Activated CD8-positive, alpha-beta T cell treated with anti-CD3 and anti-CD28 coated beads for 36 hours (primary cell): Measurements from ENCODE around the gene BET1L. TPM values are rescaled to one million over a fixed set of nuclear protein-coding genes. Genes with fewer than 3 reads are reported as not detected.
A peak's percentile ranks its signal among the peaks of the same experiment; 100 is the strongest.
"Not testable (repeated sequence)": the region's sequence is repeated elsewhere in the genome, so short reads cannot be mapped to it uniquely, and the experiment has no call there.

ENCODE experiments used
- ATAC-seq: fragments of 200-7000 bp; cut with Tn5 transposase; one replicate; pipeline ENCODE4 v1.10.0; 2021; ENCODE audit warnings: mild to moderate bottlenecking, moderate library complexity
- CTCF ChIA-PET: fragments of 350-600 bp; sonication (Branson Sonifier 250); formaldehyde crosslinking; loops from one replicate; lab custom pipeline; 2021; ENCODE audit warnings: antibody characterized with exemption; lab: Charles Lee
- POLR2A ChIA-PET: fragments of 350-600 bp; sonication (Branson Sonifier 250); formaldehyde crosslinking; loops from one replicate; lab custom pipeline; 2021; ENCODE audit warnings: antibody characterized with exemption; lab: Charles Lee
- DNase-seq: peaks from one replicate; pipeline ENCODE4 v3.0.0-alpha.2; 2020
- H3K27ac Mint-ChIP-seq: one replicate; pipeline ENCODE4 v1.8.0; 2021; ENCODE audit warnings: mild to moderate bottlenecking, mixed read lengths
- H3K27me3 Mint-ChIP-seq: one replicate; pipeline ENCODE4 v1.8.0; 2021; ENCODE audit warnings: mixed read lengths
- H3K36me3 Mint-ChIP-seq: one replicate; pipeline ENCODE4 v1.8.0; 2021; ENCODE audit warnings: low read depth, mixed read lengths
- H3K4me1 Mint-ChIP-seq: one replicate; pipeline ENCODE4 v1.8.0; 2021; ENCODE audit warnings: low read depth, mixed read lengths
- H3K4me3 Mint-ChIP-seq: one replicate; pipeline ENCODE4 v1.8.0; 2021; ENCODE audit warnings: mild to moderate bottlenecking, moderate library complexity, mixed read lengths
- H3K9me3 Mint-ChIP-seq: one replicate; pipeline ENCODE4 v1.8.0; 2021; ENCODE audit warnings: mixed read lengths
- intact Hi-C: fragments of 100-400 bp; cut with micrococcal nuclease; formaldehyde crosslinking; loops from one replicate; pipeline ENCODE4 v1.10.0; 2022
- total RNA-seq, 2 experiments: library from RNA; stranded (reverse); gene quantifications; one replicate each; pipeline ENCODE4 v1.2.3, GENCODE V29; 2021
- TF ChIP-seq, protein P1 (sequence below): fragments of 200-600 bp; IDR thresholded peaks from one replicate; pipeline ENCODE4 v1.8.0; 2022; ENCODE audit warnings: antibody characterized with exemption, mild to moderate bottlenecking

The BET1L gene
- total RNA-seq, 2 experiments from 2014 or later, result 58.4 to 68.9 TPM

DNA sequence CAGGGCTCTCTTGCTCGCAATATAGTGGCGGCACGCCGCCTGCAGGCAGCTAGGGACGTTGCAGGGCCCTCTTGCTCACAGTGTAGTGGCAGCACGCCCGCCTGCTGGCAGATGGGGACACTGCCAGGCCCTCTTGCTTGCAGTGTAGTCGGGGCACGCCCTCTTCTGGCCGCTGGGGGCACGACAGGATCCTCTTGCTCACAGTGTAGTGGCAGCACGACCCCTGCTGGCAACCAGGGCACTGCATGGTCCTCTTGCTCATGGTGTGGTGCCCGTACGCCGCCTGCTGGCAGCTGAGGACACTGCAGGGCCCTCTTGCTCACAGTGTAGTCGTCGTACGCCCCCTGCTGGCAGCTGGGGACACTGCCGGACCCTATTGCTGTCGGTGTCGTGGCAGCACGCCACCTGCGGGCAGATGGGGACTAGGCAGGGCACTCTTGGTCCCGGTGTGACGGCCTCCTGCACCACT lies 17.3 kb downstream of the BET1L start:
- H3K4me1 Mint-ChIP-seq, POLR2A ChIA-PET, H3K27ac Mint-ChIP-seq, H3K27me3 Mint-ChIP-seq, intact Hi-C loops, CTCF ChIA-PET, H3K36me3 Mint-ChIP-seq, H3K4me3 Mint-ChIP-seq, H3K9me3 Mint-ChIP-seq: not testable (repeated sequence)
- TF ChIP-seq, protein P1, sequence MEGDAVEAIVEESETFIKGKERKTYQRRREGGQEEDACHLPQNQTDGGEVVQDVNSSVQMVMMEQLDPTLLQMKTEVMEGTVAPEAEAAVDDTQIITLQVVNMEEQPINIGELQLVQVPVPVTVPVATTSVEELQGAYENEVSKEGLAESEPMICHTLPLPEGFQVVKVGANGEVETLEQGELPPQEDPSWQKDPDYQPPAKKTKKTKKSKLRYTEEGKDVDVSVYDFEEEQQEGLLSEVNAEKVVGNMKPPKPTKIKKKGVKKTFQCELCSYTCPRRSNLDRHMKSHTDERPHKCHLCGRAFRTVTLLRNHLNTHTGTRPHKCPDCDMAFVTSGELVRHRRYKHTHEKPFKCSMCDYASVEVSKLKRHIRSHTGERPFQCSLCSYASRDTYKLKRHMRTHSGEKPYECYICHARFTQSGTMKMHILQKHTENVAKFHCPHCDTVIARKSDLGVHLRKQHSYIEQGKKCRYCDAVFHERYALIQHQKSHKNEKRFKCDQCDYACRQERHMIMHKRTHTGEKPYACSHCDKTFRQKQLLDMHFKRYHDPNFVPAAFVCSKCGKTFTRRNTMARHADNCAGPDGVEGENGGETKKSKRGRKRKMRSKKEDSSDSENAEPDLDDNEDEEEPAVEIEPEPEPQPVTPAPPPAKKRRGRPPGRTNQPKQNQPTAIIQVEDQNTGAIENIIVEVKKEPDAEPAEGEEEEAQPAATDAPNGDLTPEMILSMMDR, result peak; percentile 62
- DNase-seq (peak; percentile 67), ATAC-seq (peak; percentile 90)

DNA sequence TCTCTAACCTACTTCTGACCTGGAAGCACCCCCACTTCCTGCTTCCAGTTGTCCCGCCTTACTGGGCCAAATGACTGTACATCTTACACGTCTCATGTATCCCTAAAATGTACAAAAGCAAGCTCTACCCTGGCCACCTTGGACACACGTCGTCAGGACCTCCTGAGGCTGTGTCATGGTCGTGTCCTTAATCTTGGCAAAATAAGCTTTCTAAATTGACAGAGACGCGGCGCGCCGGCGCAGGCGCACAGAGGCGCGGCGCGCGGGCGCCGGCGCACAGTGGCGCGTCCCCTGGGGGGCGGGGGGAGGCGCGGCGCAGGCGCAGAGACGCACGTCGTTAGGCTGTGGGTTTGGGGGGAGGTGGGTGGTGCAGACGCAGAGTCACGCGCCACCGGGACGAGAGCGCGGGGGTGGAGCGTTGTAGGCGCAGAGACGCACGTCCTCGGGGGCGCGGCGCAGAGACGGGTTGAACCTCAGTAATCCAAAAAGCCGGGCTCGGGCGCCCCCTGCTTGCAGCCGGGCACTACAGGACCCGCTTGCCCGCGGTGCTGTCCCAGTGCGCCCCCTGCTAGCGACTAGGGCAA lies 17.9 kb downstream of the BET1L start:
- H3K36me3 Mint-ChIP-seq, CTCF ChIA-PET, intact Hi-C loops, H3K9me3 Mint-ChIP-seq, H3K4me3 Mint-ChIP-seq, ATAC-seq, POLR2A ChIA-PET, H3K27me3 Mint-ChIP-seq, H3K27ac Mint-ChIP-seq, H3K4me1 Mint-ChIP-seq: not testable (repeated sequence)
- DNase-seq, result peak; percentile 2

DNA sequence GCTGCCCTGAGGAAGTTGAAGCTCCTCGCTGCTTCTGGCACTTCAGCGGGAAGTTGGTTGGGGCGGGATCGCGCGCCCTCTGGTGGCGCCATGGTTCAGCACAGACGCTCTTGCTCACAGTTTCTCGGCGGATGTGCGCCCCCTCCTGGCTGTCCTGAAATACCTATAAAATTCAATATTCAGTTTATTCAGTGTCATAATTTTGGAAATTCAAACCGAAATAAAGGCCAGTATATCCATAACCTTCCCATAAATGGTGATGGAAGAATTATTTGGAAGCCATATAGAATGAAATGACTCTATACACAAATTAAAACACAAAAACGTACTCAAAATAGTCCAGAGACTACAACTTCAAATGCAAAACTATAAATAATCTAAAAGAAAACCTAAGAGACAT lies 27.0 kb downstream of the BET1L start:
- H3K36me3 Mint-ChIP-seq, H3K9me3 Mint-ChIP-seq, ATAC-seq, H3K27ac Mint-ChIP-seq, CTCF ChIA-PET, intact Hi-C loops, POLR2A ChIA-PET, H3K27me3 Mint-ChIP-seq, H3K4me3 Mint-ChIP-seq, H3K4me1 Mint-ChIP-seq, DNase-seq: not testable (repeated sequence)
- TF ChIP-seq, protein P1, result peak; percentile 41

Other genes starting within 250 kb of the BET1L start
- gene SCGB1C1, start 14.3 kb downstream of the BET1L start, total RNA-seq, result not detected
- gene RIC8A, start 309 bp upstream of the BET1L start, total RNA-seq, result 100 to 1,000 TPM in 1 of 2 experiments, 10 to 100 TPM in 1; 96.5 to 108 TPM
- 10 to 100 TPM; 27.7 to 32.1 TPM for gene SIRT3, start 28.9 kb upstream of the BET1L start, total RNA-seq
- 100 to 1,000 TPM; 220 to 228 TPM for gene PSMD13, start 29.6 kb upstream of the BET1L start, total RNA-seq
- 1 to 10 TPM; 3.3 to 3.4 TPM for gene NLRP6, start 71.0 kb upstream of the BET1L start, total RNA-seq
- gene PGGHG, start 81.7 kb upstream of the BET1L start, total RNA-seq, result 100 to 1,000 TPM; 298 to 308 TPM
- gene IFITM5, start 92.1 kb upstream of the BET1L start, total RNA-seq, result not detected
- 100 to 1,000 TPM; 540 to 549 TPM for gene IFITM2, start 100.4 kb upstream of the BET1L start, total RNA-seq
- gene IFITM1, start 106.6 kb upstream of the BET1L start, total RNA-seq, result 100 to 1,000 TPM; 296 to 304 TPM
- gene IFITM3, start 113.5 kb upstream of the BET1L start, total RNA-seq, result 10 to 100 TPM; 52.8 to 58.0 TPM
- gene B4GALNT4, start 162.1 kb upstream of the BET1L start, total RNA-seq, result 1 to 10 TPM; 1.5 to 3.4 TPM
- gene PKP3, start 186.8 kb upstream of the BET1L start, total RNA-seq, result under 1 TPM in 1 of 2 experiments, not detected in 1; 0.18 TPM
- gene SIGIRR, start 207.6 kb upstream of the BET1L start, total RNA-seq, result 10 to 100 TPM; 33.9 to 35.0 TPM
- gene ANO9, start 234.6 kb upstream of the BET1L start, total RNA-seq, result 10 to 100 TPM; 28.2 to 29.0 TPM
- 10 to 100 TPM; 17.4 to 18.0 TPM for gene PTDSS2, start 242.9 kb upstream of the BET1L start, total RNA-seq